Prostate gland (tissue), 2 donors: ENCODE measurements around the gene ACACB.

Source experiments
- POLR2A ChIP-seq: fragments of 450-650 bp; IDR thresholded peaks from one replicate; pipeline ENCODE4 v1.6.1; 2016; ENCODE audit warnings: antibody characterized with exemption, mild to moderate bottlenecking
- TF ChIP-seq, protein P1 (sequence below), 4 experiments: fragments of 200-600 bp in 2 of 4; fragments of 450-650 bp in 2 of 4; sonication (generic) in 2 of 4; IDR thresholded peaks; 1 replicate in 3 of 4; 2 replicates in 1 of 4; pipeline ENCODE4 v1.5.1; 2016 to 2019; ENCODE audit warnings: antibody characterized with exemption in 4 of 4, mild to moderate bottlenecking in 2 of 4, moderate library complexity in 2 of 4

GRCh38 chr12:109189291-109189690, 72.9 kb downstream of the ACACB start:
- TF ChIP-seq, protein P1, sequence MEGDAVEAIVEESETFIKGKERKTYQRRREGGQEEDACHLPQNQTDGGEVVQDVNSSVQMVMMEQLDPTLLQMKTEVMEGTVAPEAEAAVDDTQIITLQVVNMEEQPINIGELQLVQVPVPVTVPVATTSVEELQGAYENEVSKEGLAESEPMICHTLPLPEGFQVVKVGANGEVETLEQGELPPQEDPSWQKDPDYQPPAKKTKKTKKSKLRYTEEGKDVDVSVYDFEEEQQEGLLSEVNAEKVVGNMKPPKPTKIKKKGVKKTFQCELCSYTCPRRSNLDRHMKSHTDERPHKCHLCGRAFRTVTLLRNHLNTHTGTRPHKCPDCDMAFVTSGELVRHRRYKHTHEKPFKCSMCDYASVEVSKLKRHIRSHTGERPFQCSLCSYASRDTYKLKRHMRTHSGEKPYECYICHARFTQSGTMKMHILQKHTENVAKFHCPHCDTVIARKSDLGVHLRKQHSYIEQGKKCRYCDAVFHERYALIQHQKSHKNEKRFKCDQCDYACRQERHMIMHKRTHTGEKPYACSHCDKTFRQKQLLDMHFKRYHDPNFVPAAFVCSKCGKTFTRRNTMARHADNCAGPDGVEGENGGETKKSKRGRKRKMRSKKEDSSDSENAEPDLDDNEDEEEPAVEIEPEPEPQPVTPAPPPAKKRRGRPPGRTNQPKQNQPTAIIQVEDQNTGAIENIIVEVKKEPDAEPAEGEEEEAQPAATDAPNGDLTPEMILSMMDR (IDR thresholded peaks at IDR 0.05), result no peak
- no peak for TF ChIP-seq POLR2A
